Testis (tissue), 5 donors: Measurements from ENCODE around the gene MEST. TPM values are rescaled to one million over a fixed set of nuclear protein-coding genes. Genes with fewer than 3 reads are reported as not detected.

Source experiments
- DNase-seq: peaks from one replicate; pipeline ENCODE4 v3.0.0-alpha.2; 2019
- H3K27ac ChIP-seq, 2 donors: fragments of 200-600 bp; sonication (generic); one replicate each; pipeline ENCODE4 v1.5.1; 2019
- H3K27me3 ChIP-seq: fragments of 200-600 bp; sonication (generic); one replicate; pipeline ENCODE4 v1.5.1; 2019
- H3K36me3 ChIP-seq: fragments of 200-600 bp; sonication (generic); one replicate; pipeline ENCODE4 v1.5.1; 2017; ENCODE audit warnings: low read depth; ENCODE audit errors: missing control alignments
- H3K4me1 ChIP-seq: fragments of 200-600 bp; sonication (generic); one replicate; pipeline ENCODE4 v1.5.1; 2019
- H3K4me3 ChIP-seq, 2 donors: fragments of 200-600 bp; sonication (generic); one replicate each; pipeline ENCODE4 v1.5.1; 2017 to 2019
- H3K9me3 ChIP-seq: fragments of 200-600 bp; sonication (generic); one replicate; pipeline ENCODE4 v1.5.1; 2017
- POLR2A ChIP-seq: fragments of 450-650 bp; IDR thresholded peaks from one replicate; pipeline ENCODE4 v1.6.1; 2017; ENCODE audit warnings: antibody characterized with exemption, mild to moderate bottlenecking, moderate library complexity
- WGBS, 2 donors: methylation state at CpG; one replicate each; pipeline ENCODE4 v1.1.5; 2018; 5-methylcytosine and 5-hydroxymethylcytosine counted together
- intact Hi-C: fragments of 100-400 bp; cut with DNase I; formaldehyde crosslinking; loops from one replicate; pipeline ENCODE4 v1.15.1; 2023; ENCODE audit warnings: low total_unique reads
- long read RNA-seq, 2 donors: transcript quantifications; one replicate each; lab custom pipeline, GENCODE V29; 2026
- polyA plus RNA-seq: library from polyadenylated mRNA; stranded (reverse); fragments of 350-450 nt; fragmentation: Illumina TruSeq; extraction: RNeasy Lipid Tissue Mini Kit (QIAGEN cat#74804); gene quantifications from one replicate; pipeline ENCODE4 v1.2.3, GENCODE V29; 2014; ENCODE audit warnings: low read depth, low replicate concordance; ENCODE audit not compliant: insufficient read depth
- total RNA-seq, 2 donors: library from RNA; depleted of rRNA; stranded (reverse); fragments of >200 nt; gene quantifications; one replicate each; pipeline ENCODE4 v1.2.3, GENCODE V29; 2016
- TF ChIP-seq, protein P1 (sequence below), 3 experiments: fragments of 450-650 bp in 2 of 3; fragments of 200-600 bp in 1 of 3; sonication (generic) in 1 of 3; IDR thresholded peaks; one replicate each; pipeline ENCODE4 v1.5.1; 2016 to 2019; ENCODE audit warnings: antibody characterized with exemption in 3 of 3, mild to moderate bottlenecking in 2 of 3, moderate library complexity in 1 of 3

The MEST gene
- total RNA-seq = 10 to 100 TPM; 32.5 to 36.5 TPM
- polyA plus RNA-seq = 65.2 TPM
- long read RNA-seq, donor 1, transcript MEST-201 (12 exons, 2,505 nt) = major isoform, 111 of 394 reads
- long read RNA-seq, donor 1, transcript MEST-202 (12 exons, 2,443 nt) = minor isoform, 8 of 394 reads
- long read RNA-seq, donor 1, partial matches to known transcripts = 262 of 394 reads
- long read RNA-seq, donor 1, other reads (novel, unspliced or antisense) = 12 of 394 reads
- long read RNA-seq, donor 2, transcript MEST-201 (12 exons, 2,505 nt) = major isoform, 74 of 157 reads
- long read RNA-seq, donor 2, partial matches to known transcripts = 73 of 157 reads
- long read RNA-seq, donor 2, other reads (novel, unspliced or antisense) = 6 of 157 reads

- no peaks in the 10 kb centered on the region for H3K36me3 ChIP-seq
- H3K27me3 ChIP-seq = no peaks in the 10 kb centered on the region
- intact Hi-C loops = loop anchor here (10.0 kb wide), 1 partner anchor 217 kb away; no protein-coding TSS in a partner anchor
- peak within 1 kb of the TSS; percentile 46 to 59 for H3K4me3 ChIP-seq
- 35 to 58% methylated on average over 4 to 65 of the region's 71 CpGs for WGBS, 2 donors
- H3K9me3 ChIP-seq = no peaks in the 10 kb centered on the region
- H3K27ac ChIP-seq = peak within 1 kb of the TSS; percentile 31 to 55
- H3K4me1 ChIP-seq = peaks cover 32% of the 10 kb centered on the region
- TF ChIP-seq POLR2A = no peak
- TF ChIP-seq, protein P1, sequence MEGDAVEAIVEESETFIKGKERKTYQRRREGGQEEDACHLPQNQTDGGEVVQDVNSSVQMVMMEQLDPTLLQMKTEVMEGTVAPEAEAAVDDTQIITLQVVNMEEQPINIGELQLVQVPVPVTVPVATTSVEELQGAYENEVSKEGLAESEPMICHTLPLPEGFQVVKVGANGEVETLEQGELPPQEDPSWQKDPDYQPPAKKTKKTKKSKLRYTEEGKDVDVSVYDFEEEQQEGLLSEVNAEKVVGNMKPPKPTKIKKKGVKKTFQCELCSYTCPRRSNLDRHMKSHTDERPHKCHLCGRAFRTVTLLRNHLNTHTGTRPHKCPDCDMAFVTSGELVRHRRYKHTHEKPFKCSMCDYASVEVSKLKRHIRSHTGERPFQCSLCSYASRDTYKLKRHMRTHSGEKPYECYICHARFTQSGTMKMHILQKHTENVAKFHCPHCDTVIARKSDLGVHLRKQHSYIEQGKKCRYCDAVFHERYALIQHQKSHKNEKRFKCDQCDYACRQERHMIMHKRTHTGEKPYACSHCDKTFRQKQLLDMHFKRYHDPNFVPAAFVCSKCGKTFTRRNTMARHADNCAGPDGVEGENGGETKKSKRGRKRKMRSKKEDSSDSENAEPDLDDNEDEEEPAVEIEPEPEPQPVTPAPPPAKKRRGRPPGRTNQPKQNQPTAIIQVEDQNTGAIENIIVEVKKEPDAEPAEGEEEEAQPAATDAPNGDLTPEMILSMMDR (IDR thresholded peaks at IDR 0.05) = no peak
- DNase-seq = peak; percentile 20
These were observed at the start of gene MEST for GRCh38 chr7:130491841-130492522. MEST (plus strand) TSS chr7:130492085; CDS start chr7:130492314, 229 bp downstream.

DNA sequence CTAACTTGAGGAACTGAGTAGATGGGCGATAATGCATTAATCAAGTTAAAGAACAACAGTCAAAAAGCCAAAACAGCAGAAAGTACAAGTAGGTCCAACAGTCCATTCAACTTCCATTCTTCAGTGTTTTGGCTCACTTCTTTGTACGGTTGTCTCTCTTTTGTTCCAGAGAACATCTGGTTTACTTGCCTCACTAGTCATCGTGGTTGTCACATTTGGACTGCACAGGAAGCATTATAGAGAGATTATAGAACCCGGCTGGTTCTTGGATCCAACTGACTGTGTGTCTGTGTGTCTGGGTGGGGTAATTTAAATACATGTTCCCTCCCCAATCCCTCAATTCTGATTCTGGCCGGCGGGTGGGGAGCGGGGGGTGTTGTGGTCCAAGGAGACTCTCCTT is 49.3 kb upstream of the MEST start:
- no peaks in the 10 kb centered on the region for H3K9me3 ChIP-seq
- no peak overlapping the region for H3K4me3 ChIP-seq
- TF ChIP-seq, protein P1 (IDR thresholded peaks at IDR 0.05) = no peak
- TF ChIP-seq POLR2A = no peak
- no peaks in the 10 kb centered on the region for H3K36me3 ChIP-seq
- H3K4me1 ChIP-seq = peaks cover 17% of the 10 kb centered on the region
- no peak overlapping the region for H3K27ac ChIP-seq
- WGBS, 2 donors = 31 to 77% methylated on average over 7 of the region's 7 CpGs
- intact Hi-C loops = no loop called here
- DNase-seq = no peak
- no peaks in the 10 kb centered on the region for H3K27me3 ChIP-seq

DNA sequence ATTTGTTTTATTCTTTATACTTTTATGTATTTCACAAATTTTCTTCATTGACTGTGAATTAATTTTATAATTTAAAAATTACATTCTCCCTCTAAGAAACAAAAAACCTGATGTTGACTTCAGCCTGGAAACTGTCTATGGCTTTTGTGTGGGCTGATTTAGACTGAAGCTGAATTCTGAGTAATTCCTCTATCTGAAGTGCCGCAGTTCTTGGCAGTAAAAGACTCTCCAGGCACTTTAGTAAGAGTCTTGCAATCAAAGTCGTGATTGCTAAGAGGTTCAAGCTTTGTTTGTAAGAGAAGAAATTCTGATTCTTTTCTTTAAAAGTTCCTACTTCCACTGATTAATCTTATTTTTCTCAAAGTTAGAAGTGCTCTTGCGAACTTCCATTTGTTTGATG is 47.7 kb upstream of the MEST start:
- Histone ChIP-seq H3K27ac (peak overlapping the region in 1 of 2 donors; percentile 16), H3K4me1 (peaks cover 17% of the 10 kb centered on the region), H3K9me3 (no peaks in the 10 kb centered on the region), H3K36me3 (no peaks in the 10 kb centered on the region), H3K4me3 (no peak overlapping the region), H3K27me3 (no peaks in the 10 kb centered on the region)
- WGBS, 2 donors = 42 to 43% methylated on average over 3 of the region's 3 CpGs
- intact Hi-C loops = no loop called here
- no peak for DNase-seq
- TF ChIP-seq, protein P1 (IDR thresholded peaks at IDR 0.05) = no peak
- no peak for TF ChIP-seq POLR2A

DNA sequence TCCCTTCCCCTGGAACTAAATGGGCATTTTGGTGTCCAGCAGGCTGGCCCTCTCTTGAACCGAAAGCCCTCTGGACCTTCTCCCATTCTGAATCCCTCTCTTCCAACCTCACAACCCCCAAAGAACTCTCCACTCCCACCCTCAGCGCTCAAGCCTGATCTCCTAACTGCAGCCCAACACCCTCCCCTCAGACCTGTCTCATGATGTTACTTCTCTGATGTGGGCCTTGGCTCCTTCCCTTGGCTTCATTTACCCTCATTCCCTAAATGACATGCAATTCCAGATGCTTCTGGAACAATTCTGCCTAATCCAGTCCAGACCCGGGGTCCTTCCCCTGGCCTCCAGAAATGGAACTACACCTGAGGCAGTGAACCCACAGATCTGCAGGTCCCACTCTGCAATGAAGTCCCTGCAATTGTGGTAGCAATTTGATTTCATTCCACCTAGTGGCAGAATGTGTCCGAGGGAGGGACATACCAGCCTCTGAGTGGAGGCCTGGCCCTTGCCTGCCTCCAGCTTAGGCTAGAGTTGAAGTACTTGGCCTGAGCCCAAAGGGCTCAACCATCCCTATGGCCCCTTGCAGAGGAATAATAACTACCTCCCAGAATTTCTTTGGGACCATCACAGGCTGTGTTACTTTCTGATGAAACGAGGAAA is 47.0 kb upstream of the MEST start:
- no peak overlapping the region for H3K4me3 ChIP-seq
- H3K27me3 ChIP-seq = no peaks in the 10 kb centered on the region
- intact Hi-C loops = no loop called here
- DNase-seq = no peak
- peak overlapping the region in 1 of 2 donors; percentile 16 for H3K27ac ChIP-seq
- peaks cover 17% of the 10 kb centered on the region for H3K4me1 ChIP-seq
- WGBS, 2 donors = 68 to 79% methylated on average over 4 to 5 of the region's 5 CpGs
- H3K36me3 ChIP-seq = no peaks in the 10 kb centered on the region
- TF ChIP-seq, protein P1 (IDR thresholded peaks at IDR 0.05) = peak in 1 of 3 experiments; percentile 2
- TF ChIP-seq POLR2A = no peak
- H3K9me3 ChIP-seq = no peaks in the 10 kb centered on the region
